B cell (primary cell): ENCODE data around the gene ABCA7. TPM values are rescaled to one million over a fixed set of nuclear protein-coding genes. Genes with fewer than 3 reads are reported as not detected.

Source experiments
- ATAC-seq: fragments of 200-7000 bp; cut with Tn5 transposase; one replicate; pipeline ENCODE4 v1.10.0; 2021; ENCODE audit warnings: low read depth, mild to moderate bottlenecking, moderate number of reproducible peaks, moderate library complexity
- CTCF ChIA-PET: fragments of 350-600 bp; sonication (Branson Sonifier 250); formaldehyde crosslinking; loops from one replicate; lab custom pipeline; 2021; ENCODE audit warnings: antibody characterized with exemption, inconsistent platforms; lab: Charles Lee
- POLR2A ChIA-PET: fragments of 350-600 bp; sonication (Branson Sonifier 250); formaldehyde crosslinking; loops from one replicate; lab custom pipeline; 2021; ENCODE audit warnings: antibody characterized with exemption; lab: Charles Lee
- DNase-seq: peaks from one replicate; pipeline ENCODE4 v3.0.0; 2013
- H2AFZ ChIP-seq: 2 replicates; pipeline ENCODE4 v1.6.1; 2012; ENCODE audit warnings: mild to moderate bottlenecking, low read depth, low read length; ENCODE audit not compliant: insufficient read depth, poor library complexity, severe bottlenecking
- H3K27ac ChIP-seq, 2 donors: 1 replicate in 1 of 2; 2 replicates in 1 of 2; pipeline ENCODE4 v1.5.1; 2012 to 2013; ENCODE audit warnings: low read length in 2 of 2, mild to moderate bottlenecking in 2 of 2, moderate library complexity in 1 of 2
- H3K27me3 ChIP-seq, 4 experiments: fragments of 200-600 bp in 1 of 4; sonication (generic) in 1 of 4; replicated peaks in 1 of 4; 1 replicate in 2 of 4; 2 replicates in 2 of 4; pipeline versions ENCODE4 v1.6.1 to v1.7.0; 2013 to 2016; ENCODE audit warnings: low read length in 3 of 4, mild to moderate bottlenecking in 2 of 4, mixed read lengths in 1 of 4, moderate library complexity in 1 of 4; ENCODE audit not compliant: insufficient read depth in 4 of 4, control insufficient read depth in 3 of 4; ENCODE audit errors: control extremely low read depth in 1 of 4
- H3K36me3 ChIP-seq, 2 experiments: replicated peaks in 1 of 2; 1 replicate in 1 of 2; 2 replicates in 1 of 2; pipeline versions ENCODE4 v1.6.1 to v1.7.1; 2013; ENCODE audit warnings: low read length in 1 of 2; ENCODE audit not compliant: insufficient read depth in 2 of 2, control insufficient read depth in 1 of 2; ENCODE audit errors: control extremely low read depth in 1 of 2, extremely low read depth in 1 of 2
- H3K4me1 ChIP-seq, 2 donors: fragments of 200-600 bp in 1 of 2; sonication (generic) in 1 of 2; 1 replicate in 1 of 2; 2 replicates in 1 of 2; pipeline versions ENCODE4 v1.5.1 to v1.6.1; 2013 to 2017; ENCODE audit warnings: low read length in 2 of 2; ENCODE audit not compliant: control insufficient read depth in 2 of 2, insufficient read depth in 2 of 2
- H3K4me2 ChIP-seq: replicated peaks from 2 replicates; pipeline ENCODE3; 2012; ENCODE audit warnings: mild to moderate bottlenecking, low read depth, low read length; ENCODE audit not compliant: poor library complexity, severe bottlenecking
- H3K4me3 ChIP-seq, 5 experiments: fragments of 200-600 bp in 1 of 5; sonication (generic) in 1 of 5; 1 replicate in 3 of 5; 2 replicates in 2 of 5; pipeline versions ENCODE4 v1.5.1 to v1.7.0; 2011 to 2016; ENCODE audit warnings: low read length in 4 of 5, mild to moderate bottlenecking in 4 of 5, low read depth in 2 of 5, control low read depth in 1 of 5, moderate library complexity in 1 of 5; ENCODE audit not compliant: insufficient read depth in 1 of 5; ENCODE audit errors: control extremely low read depth in 1 of 5, extremely low read depth in 1 of 5
- H3K79me2 ChIP-seq: fragments of 200-600 bp; sonication (generic); one replicate; pipeline ENCODE4 v1.6.0; 2016; ENCODE audit warnings: low read length; ENCODE audit not compliant: control insufficient read depth, insufficient read depth
- H3K9ac ChIP-seq: fragments of 200-600 bp; sonication (generic); 2 replicates; pipeline ENCODE4 v1.6.1; 2017; ENCODE audit warnings: mild to moderate bottlenecking, low read length, moderate library complexity
- H3K9me3 ChIP-seq, 3 donors: one replicate each; pipeline versions ENCODE4 v1.6.1 to v1.7.1; 2013; ENCODE audit warnings: low read length in 2 of 3; ENCODE audit not compliant: control insufficient read depth in 2 of 3, insufficient read depth in 1 of 3; ENCODE audit errors: control extremely low read depth in 1 of 3
- H4K20me1 ChIP-seq: 2 replicates; pipeline ENCODE4 v1.6.0; 2012; ENCODE audit warnings: mild to moderate bottlenecking, low read length; ENCODE audit not compliant: insufficient read depth, control insufficient read depth, poor library complexity, severe bottlenecking
- H3K27ac Mint-ChIP-seq: one replicate; pipeline ENCODE4 v1.8.0; 2021; ENCODE audit warnings: mixed read lengths
- H3K27me3 Mint-ChIP-seq: one replicate; pipeline ENCODE4 v1.8.0; 2021; ENCODE audit warnings: mixed read lengths
- H3K4me1 Mint-ChIP-seq: one replicate; pipeline ENCODE4 v1.8.0; 2021; ENCODE audit warnings: mixed read lengths
- H3K4me3 Mint-ChIP-seq: one replicate; pipeline ENCODE4 v1.8.0; 2021; ENCODE audit warnings: mixed read lengths
- H3K9me3 Mint-ChIP-seq: one replicate; pipeline ENCODE4 v1.8.0; 2022; ENCODE audit warnings: mixed read lengths; ENCODE audit not compliant: insufficient read depth
- CTCF ChIP-seq: fragments of 200-600 bp; IDR thresholded peaks from one replicate; pipeline ENCODE4 v1.8.0; 2022; ENCODE audit warnings: antibody characterized with exemption, mild to moderate bottlenecking
- EZH2 ChIP-seq: IDR thresholded peaks from 2 replicates; pipeline ENCODE4 v1.6.1; 2012; ENCODE audit warnings: borderline replicate concordance, low read depth, mild to moderate bottlenecking, moderate library complexity, low read length; ENCODE audit not compliant: insufficient read depth, poor library complexity, severe bottlenecking
- WGBS: methylation state at CpG from one replicate; pipeline ENCODE4 v1.1.5; 2013; ENCODE audit warnings: missing lambda C conversion rate; ENCODE audit not compliant: insufficient coverage; 5-methylcytosine and 5-hydroxymethylcytosine counted together
- intact Hi-C: fragments of 100-400 bp; cut with micrococcal nuclease; formaldehyde crosslinking; loops from one replicate; pipeline ENCODE4 v1.10.0; 2022
- polyA plus RNA-seq: library from polyadenylated mRNA; depleted of rRNA; stranded (reverse); fragments of >200 nt; gene quantifications from 2 replicates; pipeline ENCODE4 v1.2.3, GENCODE V29; 2012
- total RNA-seq, 2 donors: library from RNA; stranded (reverse); fragments of 120-200 nt in 1 of 2; gene quantifications; 1 replicate in 1 of 2; 2 replicates in 1 of 2; pipeline versions ENCODE4 v1.2.3 to v1.2.4, GENCODE V29; 2013 to 2022

The ABCA7 gene
- total and polyA plus RNA-seq, 2 donors (not counting 1 experiment from before 2014, with no cell fraction given) = 192 to 281 TPM

DNA sequence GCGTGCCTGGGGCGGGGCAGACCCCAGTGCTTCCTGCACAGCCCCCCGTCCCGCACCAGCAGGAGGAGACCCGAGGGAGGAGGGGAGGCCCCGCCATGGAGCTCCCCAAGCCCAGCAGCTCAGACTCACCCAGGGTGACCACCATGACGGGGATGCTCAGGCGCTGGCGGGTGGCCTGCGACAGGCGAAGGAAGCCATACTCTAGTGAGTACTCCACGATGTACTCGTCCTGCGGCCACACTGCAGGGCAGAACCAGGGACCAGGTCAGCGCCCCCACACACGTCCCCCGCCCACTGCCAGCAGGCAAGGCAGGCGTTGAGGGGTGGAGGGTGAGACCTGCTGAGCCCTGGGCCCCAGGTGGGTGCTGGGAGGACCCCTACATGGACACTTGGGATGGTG lies 27.6 kb upstream of the ABCA7 start:
- H3K4me3 Mint-ChIP-seq = no peak overlapping the region
- no peak overlapping the region for H3K4me3 ChIP-seq
- ChIA-PET POLR2A (interaction anchor here (0.6 kb wide), 1 partner anchor 175 kb away, joined by 4 read pairs; no protein-coding TSS in a partner anchor), CTCF (no interaction called here)
- H3K27me3 Mint-ChIP-seq = no peaks in the 10 kb centered on the region
- no peak overlapping the region for H3K27ac Mint-ChIP-seq
- H4K20me1 ChIP-seq = peaks cover 81% of the 10 kb centered on the region
- peaks cover 0 to 41% of the 10 kb centered on the region in 2 experiments for H3K36me3 ChIP-seq
- H3K27ac ChIP-seq = no peak overlapping the region
- no peaks in the 10 kb centered on the region for H3K9me3 Mint-ChIP-seq
- H2AFZ ChIP-seq = no peak overlapping the region
- H3K27me3 ChIP-seq = no peaks in the 10 kb centered on the region
- H3K9me3 ChIP-seq = no peaks in the 10 kb centered on the region
- H3K9ac ChIP-seq = no peak overlapping the region
- DNase-seq = no peak
- no peak for ATAC-seq
- H3K4me1 Mint-ChIP-seq = peaks cover 19% of the 10 kb centered on the region
- TF ChIP-seq CTCF = no peak
- TF ChIP-seq EZH2 = no peak
- peaks cover 52% of the 10 kb centered on the region for H3K79me2 ChIP-seq
- peaks cover 11 to 21% of the 10 kb centered on the region in 2 donors for H3K4me1 ChIP-seq
- WGBS = 99% methylated on average over 16 of the region's 18 CpGs
- intact Hi-C loops = no loop called here
- H3K4me2 ChIP-seq = no peak overlapping the region

GRCh38 chr19:1013218-1013617 lies 26.7 kb upstream of the ABCA7 start:
- H3K27me3 ChIP-seq = no peaks in the 10 kb centered on the region
- intact Hi-C loops = no loop called here
- no peak for TF ChIP-seq CTCF
- no peaks in the 10 kb centered on the region for H3K27me3 Mint-ChIP-seq
- ChIA-PET CTCF (no interaction called here), POLR2A (no interaction called here)
- peaks cover 0 to 43% of the 10 kb centered on the region in 2 experiments for H3K36me3 ChIP-seq
- no peak overlapping the region for H3K4me2 ChIP-seq
- H3K79me2 ChIP-seq = peaks cover 61% of the 10 kb centered on the region
- H2AFZ ChIP-seq = no peak overlapping the region
- H3K9ac ChIP-seq = no peak overlapping the region
- H3K9me3 Mint-ChIP-seq = no peaks in the 10 kb centered on the region
- ATAC-seq (no peak), DNase-seq (no peak)
- no peak overlapping the region for H3K27ac Mint-ChIP-seq
- peaks cover 27% of the 10 kb centered on the region for H3K4me1 Mint-ChIP-seq
- peaks cover 20 to 30% of the 10 kb centered on the region in 2 donors for H3K4me1 ChIP-seq
- H4K20me1 ChIP-seq = peaks cover 90% of the 10 kb centered on the region
- no peaks in the 10 kb centered on the region for H3K9me3 ChIP-seq
- no peak overlapping the region for H3K27ac ChIP-seq
- no peak overlapping the region for H3K4me3 ChIP-seq
- WGBS = 95% methylated on average over 10 of the region's 10 CpGs
- no peak overlapping the region for H3K4me3 Mint-ChIP-seq
